H9 (cell line): ENCODE results near the gene NUP98. TPM values are rescaled to one million over a fixed set of nuclear protein-coding genes. Genes with fewer than 3 reads are reported as not detected.

ENCODE experiments used
- DNase-seq: peaks from one replicate; pipeline ENCODE4 v3.0.0-alpha.2; 2017
- H2AFZ ChIP-seq: one replicate; pipeline ENCODE4 v1.6.1; 2013; ENCODE audit warnings: mild to moderate bottlenecking, low read length, control low read depth, moderate library complexity
- H2AK5ac ChIP-seq: 2 replicates; pipeline ENCODE4 v1.6.1; 2013; ENCODE audit warnings: low read length, control low read depth, mixed read lengths; ENCODE audit not compliant: insufficient read length
- H2BK120ac ChIP-seq: one replicate; pipeline ENCODE4 v1.6.1; 2013; ENCODE audit warnings: low read depth, mild to moderate bottlenecking, low read length, control low read depth, inconsistent platforms; ENCODE audit not compliant: poor library complexity, severe bottlenecking
- H2BK12ac ChIP-seq: 2 replicates; pipeline ENCODE4 v1.6.1; 2013; ENCODE audit warnings: low read length, control low read depth, mixed read lengths, low read depth; ENCODE audit not compliant: insufficient read length
- H2BK15ac ChIP-seq: 2 replicates; pipeline ENCODE4 v1.6.1; 2013; ENCODE audit warnings: low read depth, low read length, control low read depth
- H2BK20ac ChIP-seq: one replicate; pipeline ENCODE4 v1.6.1; 2013; ENCODE audit warnings: low read depth, mild to moderate bottlenecking, low read length, control low read depth, inconsistent platforms; ENCODE audit not compliant: poor library complexity, severe bottlenecking
- H2BK5ac ChIP-seq: 2 replicates; pipeline ENCODE4 v1.6.1; 2013; ENCODE audit warnings: low read length, control low read depth, mixed read lengths; ENCODE audit not compliant: insufficient read length
- H3K14ac ChIP-seq: 2 replicates; pipeline ENCODE4 v1.6.1; 2013; ENCODE audit warnings: low read length, control low read depth; ENCODE audit not compliant: insufficient read depth
- H3K18ac ChIP-seq: 2 replicates; pipeline ENCODE4 v1.6.1; 2013; ENCODE audit warnings: low read depth, mild to moderate bottlenecking, mixed read lengths, low read length, control low read depth; ENCODE audit not compliant: insufficient read length
- H3K23ac ChIP-seq: 2 replicates; pipeline ENCODE4 v1.6.1; 2013; ENCODE audit warnings: low read length, control low read depth, mixed read lengths, low read depth; ENCODE audit not compliant: insufficient read length
- H3K23me2 ChIP-seq: 2 replicates; pipeline ENCODE4 v1.6.1; 2013; ENCODE audit warnings: low read depth, mild to moderate bottlenecking, mixed read lengths, low read length, control low read depth; ENCODE audit not compliant: insufficient read length, poor library complexity, severe bottlenecking
- H3K27ac ChIP-seq: 2 replicates; pipeline ENCODE4 v1.5.1; 2013; ENCODE audit warnings: low read length, control low read depth, mixed read lengths, low read depth; ENCODE audit not compliant: insufficient read length
- H3K27me3 ChIP-seq: 2 replicates; pipeline ENCODE4 v1.6.1; 2013; ENCODE audit warnings: low read length, control low read depth, inconsistent platforms; ENCODE audit not compliant: insufficient read depth
- H3K4ac ChIP-seq: 2 replicates; pipeline ENCODE4 v1.6.1; 2013; ENCODE audit warnings: low read depth, mild to moderate bottlenecking, control low read depth, inconsistent platforms, low read length, moderate library complexity
- H3K4me1 ChIP-seq: 2 replicates; pipeline ENCODE4 v1.6.1; 2013; ENCODE audit warnings: low read length, control low read depth, inconsistent platforms; ENCODE audit not compliant: insufficient read depth
- H3K4me2 ChIP-seq: 2 replicates; pipeline ENCODE4 v1.6.1; 2013; ENCODE audit warnings: low read length, control low read depth, mixed read lengths; ENCODE audit not compliant: insufficient read length, insufficient read depth
- H3K56ac ChIP-seq: 2 replicates; pipeline ENCODE4 v1.6.1; 2013; ENCODE audit warnings: low read depth, mild to moderate bottlenecking, mixed read lengths, low read length, control low read depth; ENCODE audit not compliant: insufficient read length
- H3K79me1 ChIP-seq: 2 replicates; pipeline ENCODE4 v1.6.1; 2013; ENCODE audit warnings: low read depth, mild to moderate bottlenecking, moderate library complexity, low read length, control low read depth, inconsistent platforms; ENCODE audit not compliant: insufficient read depth, poor library complexity, severe bottlenecking
- H3K79me2 ChIP-seq: 2 replicates; pipeline ENCODE4 v1.6.1; 2013; ENCODE audit warnings: low read length, control low read depth, inconsistent platforms; ENCODE audit not compliant: insufficient read depth
- H3K9ac ChIP-seq: 2 replicates; pipeline ENCODE4 v1.6.1; 2013; ENCODE audit warnings: low read length, control low read depth, mixed read lengths; ENCODE audit not compliant: insufficient read length; ENCODE audit errors: extremely low read depth
- H3K9me3 ChIP-seq: one replicate; pipeline ENCODE4 v1.6.1; 2013; ENCODE audit warnings: low read depth, low read length, inconsistent platforms; ENCODE audit not compliant: control insufficient read depth
- H3T11ph ChIP-seq: one replicate; pipeline ENCODE4 v1.6.1; 2013; ENCODE audit warnings: mild to moderate bottlenecking, low read length, control low read depth, inconsistent platforms
- H4K20me1 ChIP-seq: one replicate; pipeline ENCODE4 v1.6.1; 2013; ENCODE audit not compliant: control insufficient read depth, insufficient read length, insufficient read depth
- H4K5ac ChIP-seq: 2 replicates; pipeline ENCODE4 v1.6.1; 2013; ENCODE audit warnings: low read depth, mild to moderate bottlenecking, mixed read lengths, low read length, control low read depth; ENCODE audit not compliant: insufficient read length
- H4K8ac ChIP-seq: replicated peaks from 2 replicates; pipeline ENCODE4 v1.6.1; 2013; ENCODE audit warnings: low read length, control low read depth, mixed read lengths, low read depth; ENCODE audit not compliant: insufficient read length
- H4K91ac ChIP-seq: 2 replicates; pipeline ENCODE4 v1.6.1; 2013; ENCODE audit warnings: low read depth, mild to moderate bottlenecking, moderate library complexity, mixed read lengths, low read length, control low read depth; ENCODE audit not compliant: insufficient read length
- H3K27ac Mint-ChIP-seq, 3 experiments: 2 replicates in 2 of 3; 3 replicates in 1 of 3; pipeline ENCODE4 v1.8.0; 2020 to 2021; ENCODE audit warnings: mixed read lengths in 3 of 3, mild to moderate bottlenecking in 1 of 3, moderate library complexity in 1 of 3
- H3K27me3 Mint-ChIP-seq: 2 replicates; pipeline ENCODE4 v1.8.0; 2021; ENCODE audit warnings: low read depth, mild to moderate bottlenecking, moderate library complexity, mixed read lengths
- H3K36me3 Mint-ChIP-seq, 3 experiments: 2 replicates in 2 of 3; 3 replicates in 1 of 3; pipeline ENCODE4 v1.8.0; 2020 to 2021; ENCODE audit warnings: low read depth in 3 of 3, mixed read lengths in 3 of 3; ENCODE audit not compliant: insufficient read depth in 1 of 3
- H3K4me1 Mint-ChIP-seq, 2 experiments: 2 replicates each; pipeline ENCODE4 v1.8.0; 2020; ENCODE audit warnings: mixed read lengths in 2 of 2
- H3K4me3 Mint-ChIP-seq, 2 experiments: 2 replicates in 1 of 2; 3 replicates in 1 of 2; pipeline ENCODE4 v1.8.0; 2020 to 2021; ENCODE audit warnings: mild to moderate bottlenecking in 2 of 2, mixed read lengths in 2 of 2, moderate library complexity in 1 of 2
- H3K9me3 Mint-ChIP-seq, 2 experiments: 2 replicates in 1 of 2; 3 replicates in 1 of 2; pipeline ENCODE4 v1.8.0; 2020; ENCODE audit warnings: mild to moderate bottlenecking in 2 of 2, mixed read lengths in 2 of 2, moderate library complexity in 1 of 2
- CTCF ChIP-seq: fragments of 200-600 bp; sonication (generic); conservative IDR thresholded peaks from 3 replicates; pipeline ENCODE4 v1.8.0; 2021; ENCODE audit warnings: antibody characterized with exemption, mild to moderate bottlenecking
- WGBS: extraction: QIAGEN DNeasy Blood & Tissue Kit; methylation state at CpG from one replicate; pipeline ENCODE4 v1.1.7; 2013; ENCODE audit warnings: missing lambda C conversion rate, low lambda C conversion rate, mixed read lengths; ENCODE audit not compliant: insufficient read length; ENCODE audit errors: extremely low coverage; 5-methylcytosine and 5-hydroxymethylcytosine counted together
- total RNA-seq: library from RNA; stranded (reverse); gene quantifications from 2 replicates; pipeline ENCODE4 v1.2.1, GENCODE V29; 2021

The NUP98 gene
- total RNA-seq, 1 experiment from 2014 or later = 105 TPM

GRCh38 chr11:3665336-3666022, 131.9 kb downstream of the NUP98 start:
- no peak overlapping the region for H3K23ac ChIP-seq
- H3K4me3 Mint-ChIP-seq = no peak overlapping the region
- WGBS = no CpG with 5 or more reads among the region's 6 CpGs

More at GRCh38 chr11:3665336-3666022, 131.9 kb downstream of the NUP98 start:
- no peak overlapping the region for H2BK120ac ChIP-seq
- H3K27ac ChIP-seq = no peak overlapping the region
- no peak overlapping the region for H4K91ac ChIP-seq
- no peaks in the 10 kb centered on the region for H3K79me2 ChIP-seq
- H3K4me2 ChIP-seq = no peak overlapping the region
- no peaks in the 10 kb centered on the region for H3K23me2 ChIP-seq
- H3K4ac ChIP-seq = no peak overlapping the region
- no peak overlapping the region for H4K8ac ChIP-seq
- no peak overlapping the region for H3K14ac ChIP-seq
- no peak overlapping the region for H2BK5ac ChIP-seq
- H3K9me3 ChIP-seq = no peaks in the 10 kb centered on the region
- H3K79me1 ChIP-seq = no peaks in the 10 kb centered on the region
- no peaks in the 10 kb centered on the region for H4K20me1 ChIP-seq
- Mint-ChIP-seq H3K9me3 (no peaks in the 10 kb centered on the region), H3K36me3 (peaks cover 0 to 42% (median 4%) of the 10 kb centered on the region in 3 experiments; a peak in 4 of 7 replicates), H3K27ac (peak overlapping the region in 1 of 3 experiments; percentile 18; a peak in 1 of 7 replicates), H3K4me1 (no peaks in the 10 kb centered on the region), H3K27me3 (no peaks in the 10 kb centered on the region; the same call in 1 of the 2 replicates)
- no peak overlapping the region for H2BK15ac ChIP-seq
- no peak for TF ChIP-seq CTCF
- H3K4me1 ChIP-seq = no peaks in the 10 kb centered on the region
- no peak overlapping the region for H2BK12ac ChIP-seq
- no peak overlapping the region for H3K18ac ChIP-seq
- H2AK5ac ChIP-seq = no peak overlapping the region
- no peak overlapping the region for H3T11ph ChIP-seq
- no peaks in the 10 kb centered on the region for H3K27me3 ChIP-seq
- H4K5ac ChIP-seq = no peak overlapping the region
- H3K56ac ChIP-seq = no peak overlapping the region
- no peak overlapping the region for H2BK20ac ChIP-seq
- no peak for DNase-seq
- no peak overlapping the region for H2AFZ ChIP-seq
- no peak overlapping the region for H3K9ac ChIP-seq
